ENCODE measurements around the gene UTP15. TPM values are rescaled to one million over a fixed set of nuclear protein-coding genes. Genes with fewer than 3 reads are reported as not detected.
A peak's percentile ranks its signal among the peaks of the same experiment; 100 is the strongest.

Gene UTP15
- total RNA-seq (24.7 TPM), polyA plus RNA-seq (5.3 TPM)

DNA sequence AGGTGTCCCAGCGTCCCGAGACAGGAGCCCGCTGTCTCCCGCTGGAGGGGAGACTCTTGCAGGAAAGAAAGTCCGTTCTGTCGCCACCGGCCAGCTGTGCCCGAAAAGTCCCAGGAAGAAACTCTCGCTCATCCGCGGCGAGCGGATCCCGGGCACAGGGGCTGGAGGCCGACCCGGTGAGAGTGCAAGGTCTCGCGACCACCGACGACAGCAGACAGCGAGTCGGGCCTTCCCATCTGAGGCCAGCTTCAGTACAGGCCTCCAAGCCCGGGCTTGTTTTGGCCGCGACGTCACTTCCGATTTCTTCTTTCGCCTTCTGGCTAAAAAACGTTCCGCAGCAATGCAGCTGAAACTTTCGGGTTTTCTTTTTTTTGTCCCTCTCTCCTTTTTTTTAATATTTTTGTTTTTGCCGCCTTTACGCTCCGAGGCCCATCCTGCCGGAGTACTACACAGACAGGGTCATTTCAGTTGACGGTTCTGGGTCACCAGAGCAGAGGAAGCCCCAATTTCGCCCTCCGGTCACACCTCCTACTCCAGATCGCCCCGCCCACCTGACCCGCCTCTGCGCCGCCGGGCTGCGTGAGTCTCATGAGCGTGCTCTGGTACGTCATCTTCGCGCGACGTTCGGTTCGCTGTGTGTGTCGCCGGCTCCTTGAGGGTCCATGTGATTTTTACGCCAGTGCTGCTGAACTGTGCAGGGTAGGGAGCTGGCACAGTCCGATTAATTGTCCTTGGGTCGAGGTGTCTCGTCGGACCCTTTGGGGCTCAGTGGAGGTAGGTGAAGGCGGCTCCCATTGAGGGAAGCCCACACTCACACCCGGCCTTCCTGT lies at the start of gene UTP15, which contains the start of gene ANKRA2:
UTP15 (plus strand) TSS at position 605 of the 830 bp plus-strand sequence. CDS start 1,602 bp downstream, outside the sequence.
ANKRA2 (minus strand) TSS at position 501 of the 830 bp plus-strand sequence. CDS start 2,758 bp downstream, outside the sequence.
- WGBS: under 1% methylated on average over 62 of the region's 62 CpGs
- H3K4me1 ChIP-seq (ENCODE audit: insufficient read depth): no peaks in the 10 kb centered on the region
- no peaks in the 10 kb centered on the region for H3K36me3 ChIP-seq (ENCODE audit: insufficient read depth)
- H3K4me3 ChIP-seq (ENCODE audit: low read depth, low read length): peak within 1 kb of the TSS; percentile 71
- H3K27ac ChIP-seq (ENCODE audit: low read depth): peak within 1 kb of the TSS; percentile 91
- DNase-seq (ENCODE audit: extremely low spot score): peak; percentile 98

- Histone ChIP-seq H3K27ac (ENCODE audit: low read depth) (no peak overlapping the region), H3K4me3 (ENCODE audit: low read depth, low read length) (no peak overlapping the region), H3K4me1 (ENCODE audit: insufficient read depth) (no peaks in the 10 kb centered on the region), H3K36me3 (ENCODE audit: insufficient read depth) (no peaks in the 10 kb centered on the region)
- DNase-seq (ENCODE audit: extremely low spot score): no peak
- 14% methylated on average over 16 of the region's 16 CpGs for WGBS
Observed at GRCh38 chr5:73519531-73520283, 45.8 kb upstream of the UTP15 start.

DNA sequence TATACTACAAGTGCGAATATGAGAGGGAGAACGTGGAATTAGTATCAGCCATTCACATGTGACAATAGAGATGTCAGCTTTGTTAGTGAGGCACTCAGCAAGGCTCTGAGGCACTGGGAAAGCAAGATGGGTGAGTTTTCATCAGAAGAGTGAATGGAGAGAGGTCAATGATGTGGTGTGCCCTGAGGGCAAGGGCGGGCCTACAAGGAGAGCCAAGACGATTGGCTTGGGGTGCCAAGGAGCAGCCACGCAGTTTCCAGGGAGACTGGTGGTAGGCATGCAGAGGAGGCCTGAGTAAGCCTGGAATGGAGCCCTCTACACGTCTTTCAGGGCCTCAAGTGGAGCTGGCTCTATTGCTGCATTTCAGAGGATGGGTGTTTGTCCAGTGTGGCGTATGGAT lies 42.6 kb upstream of the UTP15 start:
- Histone ChIP-seq H3K27ac (ENCODE audit: low read depth) (no peak overlapping the region), H3K4me1 (ENCODE audit: insufficient read depth) (no peaks in the 10 kb centered on the region), H3K36me3 (ENCODE audit: insufficient read depth) (no peaks in the 10 kb centered on the region), H3K4me3 (ENCODE audit: low read depth, low read length) (no peak overlapping the region)
- no peak for DNase-seq (ENCODE audit: extremely low spot score)
- WGBS: 83% methylated on average over 7 of the region's 7 CpGs

- WGBS: 86% methylated on average over 1 of the region's 1 CpG
- no peak overlapping the region for H3K4me3 ChIP-seq (ENCODE audit: low read depth, low read length)
- no peaks in the 10 kb centered on the region for H3K36me3 ChIP-seq (ENCODE audit: insufficient read depth)
Observed at GRCh38 chr5:73523861-73524260, 41.7 kb upstream of the UTP15 start.

DNA sequence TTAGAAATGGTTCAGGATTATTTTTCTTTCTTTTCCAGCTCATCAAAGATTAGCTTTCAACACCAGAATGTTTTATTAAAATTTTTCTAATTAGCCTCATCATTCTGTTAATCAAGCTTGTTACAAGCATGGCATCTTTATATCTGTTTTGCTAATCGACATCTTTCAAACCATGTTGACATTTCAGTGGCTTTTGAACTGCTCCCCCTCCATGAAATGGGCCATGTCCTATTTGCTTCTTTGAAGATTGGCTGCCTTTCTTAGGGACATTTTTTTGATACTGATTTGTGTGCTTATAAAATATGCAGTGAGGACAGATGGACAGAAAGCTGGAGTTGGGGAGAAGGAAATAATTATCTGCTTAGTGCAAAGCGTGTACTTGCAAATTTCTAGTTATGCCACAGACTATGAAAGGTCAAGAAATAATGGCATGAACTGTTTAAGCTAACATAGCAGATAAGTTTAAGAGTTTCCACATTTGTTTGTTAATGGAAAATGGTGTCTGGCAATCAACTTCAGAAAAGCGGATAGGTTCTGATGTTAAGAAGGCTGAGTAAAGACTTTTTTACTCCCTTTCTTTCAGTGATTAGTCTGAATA lies 39.8 kb upstream of the UTP15 start:
- no peaks in the 10 kb centered on the region for H3K4me1 ChIP-seq (ENCODE audit: insufficient read depth)
- WGBS: 69% methylated on average over 3 of the region's 3 CpGs

More at GRCh38 chr5:73523861-73524260, 41.7 kb upstream of the UTP15 start:
- DNase-seq (ENCODE audit: extremely low spot score): no peak
- Histone ChIP-seq H3K27ac (ENCODE audit: low read depth) (no peak overlapping the region), H3K4me1 (ENCODE audit: insufficient read depth) (no peaks in the 10 kb centered on the region)

DNA sequence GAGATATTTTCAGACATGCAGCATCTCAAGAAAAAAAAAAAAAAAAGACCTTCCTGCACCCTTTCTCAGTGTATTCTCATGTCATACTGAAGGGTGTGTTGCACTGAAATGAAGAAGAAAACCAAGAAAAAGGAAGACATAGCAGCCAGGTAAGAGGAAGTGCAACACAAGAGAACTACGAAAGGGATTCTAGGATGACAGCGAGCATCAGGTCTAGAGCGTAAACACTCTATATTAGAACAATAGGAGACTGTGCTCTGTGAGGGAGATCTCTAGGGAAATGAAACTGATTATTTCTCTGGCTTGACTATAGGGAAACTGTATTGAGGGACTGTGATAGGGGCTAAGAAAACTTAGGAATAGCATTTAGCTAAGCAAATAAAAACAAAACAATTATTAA lies 37.3 kb upstream of the UTP15 start:
- no peaks in the 10 kb centered on the region for H3K36me3 ChIP-seq (ENCODE audit: insufficient read depth)
- WGBS: 55% methylated on average over 3 of the region's 3 CpGs
- H3K4me1 ChIP-seq (ENCODE audit: insufficient read depth): no peaks in the 10 kb centered on the region
- DNase-seq (ENCODE audit: extremely low spot score): no peak
- no peak overlapping the region for H3K27ac ChIP-seq (ENCODE audit: low read depth)
- no peak overlapping the region for H3K4me3 ChIP-seq (ENCODE audit: low read depth, low read length)

More for the DNA sequence above, 39.8 kb upstream of the UTP15 start:
- Histone ChIP-seq H3K4me3 (ENCODE audit: low read depth, low read length) (no peak overlapping the region), H3K27ac (ENCODE audit: low read depth) (no peak overlapping the region), H3K36me3 (ENCODE audit: insufficient read depth) (no peaks in the 10 kb centered on the region)
- no peak for DNase-seq (ENCODE audit: extremely low spot score)

GRCh38 chr5:73529081-73529480 lies 36.5 kb upstream of the UTP15 start:
- 78% methylated on average over 1 of the region's 1 CpG for WGBS
- Histone ChIP-seq H3K36me3 (ENCODE audit: insufficient read depth) (no peaks in the 10 kb centered on the region), H3K4me3 (ENCODE audit: low read depth, low read length) (no peak overlapping the region), H3K27ac (ENCODE audit: low read depth) (no peak overlapping the region), H3K4me1 (ENCODE audit: insufficient read depth) (no peaks in the 10 kb centered on the region)
- no peak for DNase-seq (ENCODE audit: extremely low spot score)

DNA sequence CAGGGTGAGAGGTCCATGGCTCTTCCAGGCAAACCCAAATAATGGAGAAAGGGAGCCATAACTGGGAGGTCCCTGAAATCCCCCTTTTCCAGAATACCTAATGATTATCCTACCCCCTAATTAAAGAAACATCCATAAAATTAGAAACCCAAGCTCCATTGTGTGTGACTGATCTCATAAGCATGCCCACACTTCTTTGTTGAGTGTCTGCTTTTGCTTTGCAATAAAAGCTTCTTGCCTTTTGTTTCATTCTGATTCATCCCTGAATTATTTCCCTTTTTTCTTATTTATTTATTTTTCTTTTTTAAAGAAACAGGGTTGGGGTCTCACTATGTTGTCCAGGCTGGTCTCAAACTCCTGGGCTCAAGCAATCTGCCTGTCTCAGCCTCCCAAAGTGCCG lies 34.2 kb upstream of the UTP15 start:
- DNase-seq (ENCODE audit: extremely low spot score): no peak
- no peaks in the 10 kb centered on the region for H3K4me1 ChIP-seq (ENCODE audit: insufficient read depth)
- WGBS: 86% methylated on average over 1 of the region's 1 CpG

DNA sequence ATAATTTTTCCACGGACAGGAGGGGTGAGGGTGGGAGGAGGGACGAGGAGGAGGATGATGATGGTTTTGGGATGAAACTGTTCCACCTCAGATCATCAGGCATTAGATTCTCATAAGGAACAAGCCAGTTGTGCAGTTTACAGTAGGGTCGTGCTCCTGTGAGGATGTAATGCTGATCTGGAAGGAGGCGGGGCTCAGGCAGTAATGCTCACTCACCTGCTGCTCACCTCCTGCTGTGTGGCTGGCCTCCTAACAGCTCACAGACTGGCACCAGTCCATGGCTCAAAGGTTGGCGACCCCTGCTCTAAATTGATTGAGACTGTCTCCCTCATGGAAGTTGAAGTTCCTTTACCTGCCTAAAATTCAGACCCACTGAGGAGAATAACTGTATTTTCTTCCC lies 33.3 kb upstream of the UTP15 start:
- DNase-seq (ENCODE audit: extremely low spot score): no peak
- 80% methylated on average over 5 of the region's 5 CpGs for WGBS
- no peaks in the 10 kb centered on the region for H3K4me1 ChIP-seq (ENCODE audit: insufficient read depth)
- no peak overlapping the region for H3K4me3 ChIP-seq (ENCODE audit: low read depth, low read length)
- no peaks in the 10 kb centered on the region for H3K36me3 ChIP-seq (ENCODE audit: insufficient read depth)
- no peak overlapping the region for H3K27ac ChIP-seq (ENCODE audit: low read depth)

More for the DNA sequence above, 34.2 kb upstream of the UTP15 start:
- Histone ChIP-seq H3K27ac (ENCODE audit: low read depth) (no peak overlapping the region), H3K4me3 (ENCODE audit: low read depth, low read length) (no peak overlapping the region), H3K36me3 (ENCODE audit: insufficient read depth) (no peaks in the 10 kb centered on the region)

DNA sequence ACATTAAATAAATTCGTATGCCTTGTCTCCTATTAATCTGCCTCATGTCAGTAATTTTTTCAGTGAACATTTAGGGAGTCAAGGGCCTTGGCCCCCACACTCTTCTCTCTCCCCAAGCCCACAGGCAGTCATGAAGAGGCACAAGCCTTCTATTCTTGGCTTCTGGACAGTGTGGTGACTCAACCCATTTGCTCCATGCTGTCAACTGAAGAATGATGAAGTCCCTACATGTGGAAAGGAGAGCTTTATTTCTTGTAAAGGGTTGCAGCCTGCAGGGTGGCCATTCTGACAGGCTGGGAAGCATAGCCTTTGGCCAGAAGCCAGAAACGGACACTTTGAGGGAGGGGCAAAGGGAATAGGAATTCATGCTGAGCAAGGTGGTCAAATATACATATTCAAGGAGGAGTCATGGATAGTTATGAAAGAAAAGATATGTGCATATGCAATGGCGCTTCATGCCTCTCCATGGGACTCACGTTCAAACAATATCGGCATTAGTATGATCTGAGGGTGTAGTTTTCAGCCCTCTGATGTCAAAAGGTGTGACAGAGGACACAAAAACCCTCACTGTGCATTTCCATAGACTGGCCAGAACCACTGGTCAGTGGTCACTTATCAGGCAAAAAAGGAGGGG lies 31.4 kb upstream of the UTP15 start:
- no peak overlapping the region for H3K27ac ChIP-seq (ENCODE audit: low read depth)
- H3K36me3 ChIP-seq (ENCODE audit: insufficient read depth): no peaks in the 10 kb centered on the region
- no peak for DNase-seq (ENCODE audit: extremely low spot score)
- H3K4me1 ChIP-seq (ENCODE audit: insufficient read depth): no peaks in the 10 kb centered on the region
- WGBS: 80% methylated on average over 5 of the region's 5 CpGs
- H3K4me3 ChIP-seq (ENCODE audit: low read depth, low read length): no peak overlapping the region

DNA sequence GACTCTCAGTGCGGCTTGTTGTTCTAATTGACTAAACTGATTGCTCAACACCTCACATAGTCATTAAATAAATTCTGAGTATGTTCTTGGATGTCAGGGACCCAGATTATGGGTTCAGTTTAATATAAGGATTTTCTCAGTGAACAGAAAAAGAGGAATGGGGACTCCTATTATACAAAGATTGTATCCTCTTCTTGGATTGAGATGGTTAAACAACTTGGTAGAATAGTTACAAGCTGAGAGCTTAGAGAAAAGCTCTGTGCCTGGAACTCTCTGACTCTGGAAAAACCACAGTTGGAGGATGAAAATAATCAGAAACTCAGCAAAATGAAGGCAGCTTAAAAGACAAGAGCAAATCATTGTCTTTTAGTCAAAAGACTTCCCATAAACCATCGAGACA lies 30.6 kb upstream of the UTP15 start:
- no peak for DNase-seq (ENCODE audit: extremely low spot score)
- H3K36me3 ChIP-seq (ENCODE audit: insufficient read depth): no peaks in the 10 kb centered on the region
- H3K4me3 ChIP-seq (ENCODE audit: low read depth, low read length): no peak overlapping the region
- WGBS: 92% methylated on average over 2 of the region's 2 CpGs
- H3K27ac ChIP-seq (ENCODE audit: low read depth): no peak overlapping the region
- H3K4me1 ChIP-seq (ENCODE audit: insufficient read depth): no peaks in the 10 kb centered on the region

GRCh38 chr5:73539730-73540129 lies 25.8 kb upstream of the UTP15 start:
- DNase-seq (ENCODE audit: extremely low spot score): no peak
- WGBS: 72% methylated on average over 2 of the region's 2 CpGs
- no peak overlapping the region for H3K27ac ChIP-seq (ENCODE audit: low read depth)
- no peaks in the 10 kb centered on the region for H3K36me3 ChIP-seq (ENCODE audit: insufficient read depth)
- H3K4me1 ChIP-seq (ENCODE audit: insufficient read depth): no peaks in the 10 kb centered on the region
- H3K4me3 ChIP-seq (ENCODE audit: low read depth, low read length): no peak overlapping the region

- no peak overlapping the region for H3K4me3 ChIP-seq (ENCODE audit: low read depth, low read length)
- no peak for DNase-seq (ENCODE audit: extremely low spot score)
- H3K4me1 ChIP-seq (ENCODE audit: insufficient read depth): no peaks in the 10 kb centered on the region
- 47% methylated on average over 3 of the region's 3 CpGs for WGBS
- H3K36me3 ChIP-seq (ENCODE audit: insufficient read depth): no peaks in the 10 kb centered on the region
- no peak overlapping the region for H3K27ac ChIP-seq (ENCODE audit: low read depth)
Observed at GRCh38 chr5:73540192-73540591, 25.4 kb upstream of the UTP15 start.
